DND-41 (cell line): ENCODE measurements around the gene PPP2R5B.

Experiments
- ATAC-seq: fragments of 200-7000 bp; cut with Tn5 transposase; 3 replicates; pipeline ENCODE4 v1.9.1; 2021; ENCODE audit warnings: low read depth; ENCODE audit not compliant: insufficient read depth
- DNase-seq: peaks from one replicate; pipeline ENCODE4 v3.0.0-alpha.2; 2020
- H2AFZ ChIP-seq: 2 replicates; pipeline ENCODE4 v1.6.0; 2012; ENCODE audit warnings: low read depth, low read length
- H3K27ac ChIP-seq: 2 replicates; pipeline ENCODE4 v1.5.1; 2012; ENCODE audit warnings: low read length, inconsistent platforms
- H3K27me3 ChIP-seq: fragments of 200-600 bp; sonication (generic); 2 replicates; pipeline ENCODE4 v1.6.0; 2012; ENCODE audit warnings: low read length, mild to moderate bottlenecking, inconsistent platforms; ENCODE audit not compliant: insufficient read depth, poor library complexity
- H3K36me3 ChIP-seq: 2 replicates; pipeline ENCODE4 v1.5.1; 2012; ENCODE audit warnings: low read length, inconsistent platforms; ENCODE audit not compliant: insufficient read depth
- H3K4me1 ChIP-seq: 2 replicates; pipeline ENCODE4 v1.5.1; 2012; ENCODE audit warnings: mild to moderate bottlenecking, low read length; ENCODE audit not compliant: insufficient read depth
- H3K4me2 ChIP-seq: 2 replicates; pipeline ENCODE4 v1.6.0; 2012; ENCODE audit warnings: mild to moderate bottlenecking, moderate library complexity, low read length, inconsistent platforms; ENCODE audit not compliant: insufficient read depth
- H3K4me3 ChIP-seq, 2 experiments: fragments of 200-600 bp in 1 of 2; shearing (Covaris generic) in 1 of 2; 2 replicates each; pipeline ENCODE4 v1.5.1; 2012 to 2016; ENCODE audit warnings: inconsistent platforms in 2 of 2, low read length in 2 of 2, mild to moderate bottlenecking in 2 of 2, low read depth in 1 of 2, moderate library complexity in 1 of 2
- H3K79me2 ChIP-seq: 2 replicates; pipeline ENCODE4 v1.6.0; 2012; ENCODE audit warnings: low read length, inconsistent platforms; ENCODE audit not compliant: insufficient read depth
- H3K9ac ChIP-seq: 2 replicates; pipeline ENCODE4 v1.6.0; 2012; ENCODE audit warnings: low read depth, mild to moderate bottlenecking, inconsistent platforms, low read length, moderate library complexity
- H3K9me3 ChIP-seq: 2 replicates; pipeline ENCODE4 v1.5.1; 2012; ENCODE audit warnings: low read length, moderate library complexity, mild to moderate bottlenecking, inconsistent platforms; ENCODE audit not compliant: insufficient read depth, severe bottlenecking
- H4K20me1 ChIP-seq: 2 replicates; pipeline ENCODE4 v1.6.0; 2012; ENCODE audit warnings: low read length; ENCODE audit not compliant: insufficient read depth
- CTCF ChIP-seq: IDR thresholded peaks from 2 replicates; pipeline ENCODE4 v1.5.1; 2012; ENCODE audit warnings: borderline replicate concordance, low read length, moderate library complexity, mild to moderate bottlenecking; ENCODE audit not compliant: poor library complexity, severe bottlenecking; ENCODE audit errors: extremely low read depth
- EZH2 ChIP-seq: IDR thresholded peaks from 3 replicates; pipeline ENCODE4 v1.6.1; 2012; ENCODE audit warnings: borderline replicate concordance, low read depth, mild to moderate bottlenecking, moderate library complexity, low read length, inconsistent platforms; ENCODE audit not compliant: severe bottlenecking

PPP2R5B gene

DNA sequence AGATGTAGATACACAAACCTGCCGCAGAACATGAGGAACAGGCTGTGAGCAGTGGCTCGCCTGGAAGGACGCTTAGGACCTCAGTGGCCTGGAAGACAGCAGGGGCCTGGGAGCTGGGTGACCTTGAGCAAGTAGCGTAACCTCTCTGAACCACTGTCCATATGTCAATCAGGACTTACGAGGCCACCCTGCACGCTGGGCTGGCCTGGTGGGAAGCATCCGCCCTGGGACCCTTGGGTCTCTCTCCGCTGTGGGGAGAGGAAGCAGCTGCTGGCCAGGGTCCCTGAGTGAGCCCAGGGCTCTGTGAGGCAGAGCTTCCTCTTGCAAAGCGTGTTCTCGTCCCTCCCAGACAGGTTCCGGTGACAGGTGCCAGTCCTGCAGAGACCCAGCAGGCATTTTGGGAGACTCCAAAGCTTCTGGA lies 32.1 kb upstream of the PPP2R5B start:
- Histone ChIP-seq H3K4me3 (no peak overlapping the region), H3K9ac (no peak overlapping the region), H4K20me1 (no peaks in the 10 kb centered on the region), H3K4me1 (peaks cover 10% of the 10 kb centered on the region), H3K27me3 (no peaks in the 10 kb centered on the region), H3K9me3 (no peaks in the 10 kb centered on the region), H3K4me2 (no peak overlapping the region), H3K27ac (no peak overlapping the region), H3K36me3 (peaks cover 18% of the 10 kb centered on the region), H2AFZ (no peak overlapping the region), H3K79me2 (no peaks in the 10 kb centered on the region)
- DNase-seq, result no peak
- no peak for TF ChIP-seq EZH2
- TF ChIP-seq CTCF, result no peak
- no peak for ATAC-seq

DNA sequence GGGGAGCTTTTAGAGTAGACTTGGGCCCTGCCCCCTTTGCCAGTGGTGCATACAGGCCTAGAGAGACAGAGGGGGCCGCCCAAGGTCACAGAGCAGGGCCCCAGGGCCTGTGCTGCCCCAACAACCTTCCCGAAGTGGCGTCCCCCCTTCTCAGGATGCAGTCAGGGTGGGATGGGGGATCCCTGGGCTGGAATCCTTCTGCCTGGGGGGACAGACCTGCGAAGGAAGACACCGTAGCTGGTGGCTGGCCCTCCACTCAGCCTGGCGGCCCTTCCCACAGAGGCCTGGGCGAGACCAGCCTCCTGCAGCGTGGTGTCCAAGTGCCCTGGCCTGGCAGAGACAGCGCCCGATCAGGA lies 31.7 kb upstream of the PPP2R5B start:
- Histone ChIP-seq H3K79me2 (no peaks in the 10 kb centered on the region), H3K36me3 (peaks cover 21% of the 10 kb centered on the region), H4K20me1 (no peaks in the 10 kb centered on the region), H3K9me3 (no peaks in the 10 kb centered on the region), H3K4me1 (peaks cover 6% of the 10 kb centered on the region), H3K4me3 (no peak overlapping the region), H3K4me2 (no peak overlapping the region), H3K27ac (no peak overlapping the region), H3K27me3 (no peaks in the 10 kb centered on the region), H2AFZ (no peak overlapping the region), H3K9ac (no peak overlapping the region)
- TF ChIP-seq EZH2 (no peak), CTCF (no peak)
- no peak for DNase-seq
- ATAC-seq, result no peak

DNA sequence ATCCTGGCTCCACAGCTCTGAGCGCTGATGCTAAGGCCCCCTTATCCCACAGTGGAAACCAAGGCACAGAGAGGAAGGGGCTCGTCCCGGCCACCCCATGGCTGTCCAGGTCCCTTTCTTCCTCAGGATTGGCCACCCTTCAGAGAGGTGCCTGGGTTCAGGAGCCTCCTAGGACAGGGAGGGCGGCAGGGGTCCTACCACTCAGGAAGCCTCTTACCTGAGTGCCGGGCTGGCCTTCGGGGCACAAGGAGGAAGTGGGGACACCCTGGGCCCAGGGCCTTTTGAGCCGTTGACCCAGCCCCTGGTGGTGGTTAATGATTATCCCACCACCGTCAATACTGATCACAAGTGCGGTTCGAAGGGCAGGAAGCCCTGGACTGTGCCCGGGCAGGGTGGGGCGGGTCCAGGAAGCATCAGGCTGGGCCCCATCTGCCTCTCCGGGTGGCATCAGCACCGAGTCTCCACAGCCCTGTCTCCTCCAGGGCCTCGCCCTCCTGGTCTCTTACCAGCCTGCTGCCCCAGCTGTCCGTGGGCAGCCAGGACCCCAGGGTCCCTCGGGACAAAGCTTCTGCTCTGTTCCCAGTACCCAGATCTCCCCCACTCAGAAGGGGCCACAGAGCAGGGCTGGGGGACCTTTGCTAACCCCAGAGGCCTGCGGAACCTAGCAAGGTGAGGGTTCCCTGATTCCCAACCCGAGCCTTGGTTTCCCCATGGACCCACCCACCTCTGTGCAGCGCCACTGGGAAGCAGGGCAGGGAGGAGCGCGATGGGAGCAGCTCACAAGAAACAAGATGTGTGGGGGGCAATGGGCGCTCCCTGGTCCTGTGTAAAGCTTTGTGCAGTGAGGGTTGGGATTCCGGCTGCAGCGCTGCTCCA lies 31.1 kb upstream of the PPP2R5B start:
- Histone ChIP-seq H3K36me3 (peaks cover 26% of the 10 kb centered on the region), H2AFZ (no peak overlapping the region), H3K4me1 (peaks cover under 1% of the 10 kb centered on the region; the same call in 1 of the 2 replicates), H3K4me3 (no peak overlapping the region), H3K9ac (no peak overlapping the region), H3K27me3 (no peaks in the 10 kb centered on the region), H4K20me1 (no peaks in the 10 kb centered on the region), H3K27ac (no peak overlapping the region), H3K4me2 (no peak overlapping the region; the same call in 1 of the 2 replicates), H3K79me2 (no peaks in the 10 kb centered on the region), H3K9me3 (no peaks in the 10 kb centered on the region)
- ATAC-seq (no peak), DNase-seq (no peak)
- TF ChIP-seq CTCF, result no peak
